ENCODE data around the gene ZNF667. TPM values are rescaled to one million over a fixed set of nuclear protein-coding genes. Genes with fewer than 3 reads are reported as not detected.

The ZNF667 gene
- total RNA-seq, 1 experiment from 2014 or later = not detected

DNA sequence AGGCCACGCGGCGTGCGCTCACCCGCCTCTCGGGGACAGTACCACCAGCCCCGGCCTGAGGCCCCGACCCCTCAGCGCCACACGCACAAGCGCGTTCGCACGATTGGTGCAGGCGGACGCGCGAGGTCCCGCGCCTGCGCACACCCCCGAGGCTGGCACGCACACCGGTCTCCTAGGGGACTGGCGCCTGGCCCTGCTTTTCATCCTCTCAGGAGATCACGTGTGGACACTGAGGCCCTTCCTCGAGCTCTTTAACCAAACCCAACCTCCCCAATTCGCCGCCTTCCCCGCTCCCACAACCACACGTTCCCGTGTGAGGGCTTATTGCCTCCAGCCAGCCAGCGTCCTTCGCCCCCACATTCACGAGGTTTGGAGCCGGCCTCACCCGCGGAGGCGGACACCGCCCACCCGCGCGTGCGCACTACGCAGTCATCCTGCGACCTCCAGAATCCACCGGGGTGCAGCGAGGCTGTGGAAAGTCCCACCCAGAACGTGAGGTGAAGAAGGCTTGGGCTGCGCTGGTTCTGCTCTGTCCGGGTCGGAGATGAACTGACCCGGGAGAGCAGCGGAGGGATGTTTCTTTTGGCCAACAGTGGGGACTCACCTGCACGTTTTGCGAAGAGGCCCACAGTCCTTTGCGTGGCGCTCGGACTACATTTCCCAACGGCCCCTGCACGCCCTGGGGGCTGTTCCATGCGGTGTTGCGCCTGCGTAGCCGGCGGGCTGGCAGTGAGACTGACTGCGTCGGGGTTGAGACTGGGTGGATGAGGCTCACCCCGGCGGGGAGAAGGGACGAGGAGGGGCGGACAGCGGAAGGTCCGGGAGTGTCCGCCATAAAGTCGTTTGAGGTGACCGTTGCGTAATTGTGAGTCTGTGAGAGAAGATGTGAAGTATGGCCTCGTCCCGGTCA is 539 bp upstream of the ZNF667 start:
- no peak overlapping the region for H3K27ac ChIP-seq
- DNase-seq = no peak
- H3K4me3 ChIP-seq = no peak overlapping the region
- no peaks in the 10 kb centered on the region for H3F3A ChIP-seq (ENCODE audit: insufficient read depth, low read depth)
- H3K4me2 ChIP-seq = no peak overlapping the region
- no peak overlapping the region for H2AFZ ChIP-seq
- H3K79me2 ChIP-seq (ENCODE audit: low read depth) = no peaks in the 10 kb centered on the region
- H3K27me3 ChIP-seq (ENCODE audit: insufficient read depth, low read depth) = peaks cover 43% of the 10 kb centered on the region; the same call in 1 of the 2 replicates
- no peaks in the 10 kb centered on the region for H4K20me1 ChIP-seq (ENCODE audit: insufficient read depth)
- no peaks in the 10 kb centered on the region for H3K36me3 ChIP-seq (ENCODE audit: low read depth)
- BruUV-seq (replicated peaks) = no TSS peak
- POLR2A ChIA-PET (ENCODE audit: unreplicated experiment) = no interaction called here
- CTCF ChIA-PET = no interaction called here
- H3K9me2 ChIP-seq (ENCODE audit: insufficient read depth) = no peaks in the 10 kb centered on the region
- H3K9me3 ChIP-seq (ENCODE audit: insufficient read depth, low read depth) = 0 out of 2 replicates have a peak, but pooled peaks cover 5% of the 10 kb centered on the region
- no peak for TF ChIP-seq EZH2 (IDR thresholded peaks at IDR 0.05; ENCODE audit: low read depth)
- TF ChIP-seq, protein P1, sequence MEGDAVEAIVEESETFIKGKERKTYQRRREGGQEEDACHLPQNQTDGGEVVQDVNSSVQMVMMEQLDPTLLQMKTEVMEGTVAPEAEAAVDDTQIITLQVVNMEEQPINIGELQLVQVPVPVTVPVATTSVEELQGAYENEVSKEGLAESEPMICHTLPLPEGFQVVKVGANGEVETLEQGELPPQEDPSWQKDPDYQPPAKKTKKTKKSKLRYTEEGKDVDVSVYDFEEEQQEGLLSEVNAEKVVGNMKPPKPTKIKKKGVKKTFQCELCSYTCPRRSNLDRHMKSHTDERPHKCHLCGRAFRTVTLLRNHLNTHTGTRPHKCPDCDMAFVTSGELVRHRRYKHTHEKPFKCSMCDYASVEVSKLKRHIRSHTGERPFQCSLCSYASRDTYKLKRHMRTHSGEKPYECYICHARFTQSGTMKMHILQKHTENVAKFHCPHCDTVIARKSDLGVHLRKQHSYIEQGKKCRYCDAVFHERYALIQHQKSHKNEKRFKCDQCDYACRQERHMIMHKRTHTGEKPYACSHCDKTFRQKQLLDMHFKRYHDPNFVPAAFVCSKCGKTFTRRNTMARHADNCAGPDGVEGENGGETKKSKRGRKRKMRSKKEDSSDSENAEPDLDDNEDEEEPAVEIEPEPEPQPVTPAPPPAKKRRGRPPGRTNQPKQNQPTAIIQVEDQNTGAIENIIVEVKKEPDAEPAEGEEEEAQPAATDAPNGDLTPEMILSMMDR (conservative IDR thresholded peaks at IDR 0.05) = no peak
- intact Hi-C loops (cut with micrococcal nuclease; ENCODE audit: unreplicated experiment) = no loop called here
- H3K4me1 ChIP-seq (replicated peaks; ENCODE audit: insufficient read depth) = no peaks in the 10 kb centered on the region

DNA sequence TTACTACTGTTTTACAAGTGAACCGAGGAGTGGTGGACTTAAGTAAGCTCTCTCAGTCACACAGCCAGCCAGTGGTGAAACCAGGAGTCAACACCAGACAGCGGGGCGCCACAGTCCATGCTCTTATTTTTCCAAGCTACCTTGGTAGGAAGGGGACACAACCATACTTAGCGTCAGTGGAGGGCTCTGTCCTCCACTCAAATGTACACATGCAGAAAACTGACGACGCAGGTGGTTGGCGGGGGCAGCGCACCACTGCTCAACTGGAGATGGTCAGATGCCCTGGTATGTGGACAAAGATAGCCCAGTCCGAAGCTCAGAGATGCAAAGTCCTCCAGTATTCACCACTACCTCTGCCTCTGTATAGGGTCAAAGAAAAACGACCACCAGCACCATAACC is 1.1 kb downstream of the ZNF667 start:
- H3K27ac ChIP-seq = no peak overlapping the region
- ChIA-PET POLR2A (ENCODE audit: unreplicated experiment) (no interaction called here), CTCF (no interaction called here)
- H3K4me3 ChIP-seq = no peak overlapping the region
- H3K4me1 ChIP-seq (replicated peaks; ENCODE audit: insufficient read depth) = no peaks in the 10 kb centered on the region
- H3K9me2 ChIP-seq (ENCODE audit: insufficient read depth) = no peaks in the 10 kb centered on the region
- BruUV-seq (replicated peaks) = no TSS peak
- no peaks in the 10 kb centered on the region for H3K36me3 ChIP-seq (ENCODE audit: low read depth)
- H2AFZ ChIP-seq = no peak overlapping the region
- TF ChIP-seq, protein P1 (conservative IDR thresholded peaks at IDR 0.05) = no peak
- TF ChIP-seq EZH2 (IDR thresholded peaks at IDR 0.05; ENCODE audit: low read depth) = no peak
- intact Hi-C loops (cut with micrococcal nuclease; ENCODE audit: unreplicated experiment) = no loop called here
- no peaks in the 10 kb centered on the region for H4K20me1 ChIP-seq (ENCODE audit: insufficient read depth)
- no peak overlapping the region for H3K4me2 ChIP-seq
- H3K79me2 ChIP-seq (ENCODE audit: low read depth) = no peaks in the 10 kb centered on the region
- no peak for DNase-seq
- H3F3A ChIP-seq (ENCODE audit: insufficient read depth, low read depth) = no peaks in the 10 kb centered on the region
- 0 out of 2 replicates have a peak, but pooled peaks cover 5% of the 10 kb centered on the region for H3K9me3 ChIP-seq (ENCODE audit: insufficient read depth, low read depth)
- peaks cover 59% of the 10 kb centered on the region for H3K27me3 ChIP-seq (ENCODE audit: insufficient read depth, low read depth)

DNA sequence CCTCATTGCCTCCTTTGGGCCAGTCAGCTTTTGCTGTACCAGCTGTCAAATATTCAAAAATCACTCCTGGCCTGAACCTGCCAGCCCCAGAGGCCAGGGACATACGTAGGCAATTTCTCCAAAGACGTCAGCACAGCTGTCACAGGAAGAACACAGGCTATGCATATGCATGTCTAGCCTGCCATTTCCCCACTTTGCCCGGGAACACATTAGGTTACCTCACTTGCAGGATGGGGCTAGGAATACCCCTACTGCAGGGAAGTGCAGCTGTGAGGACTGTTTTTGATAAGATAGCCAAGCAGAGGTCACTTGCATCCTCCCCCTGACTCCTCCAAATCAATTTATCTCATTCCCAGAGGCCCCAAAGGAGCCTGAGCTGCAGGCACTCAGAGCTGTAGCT is 2.8 kb downstream of the ZNF667 start:
- POLR2A ChIA-PET (ENCODE audit: unreplicated experiment) = no interaction called here
- intact Hi-C loops (cut with micrococcal nuclease; ENCODE audit: unreplicated experiment) = no loop called here
- Histone ChIP-seq H3K9me3 (ENCODE audit: insufficient read depth, low read depth) (0 out of 2 replicates have a peak, but pooled peaks cover 5% of the 10 kb centered on the region), H3K9me2 (ENCODE audit: insufficient read depth) (no peaks in the 10 kb centered on the region), H3F3A (ENCODE audit: insufficient read depth, low read depth) (no peaks in the 10 kb centered on the region), H3K4me2 (no peak overlapping the region), H3K4me3 (no peak overlapping the region), H4K20me1 (ENCODE audit: insufficient read depth) (no peaks in the 10 kb centered on the region), H3K79me2 (ENCODE audit: low read depth) (no peaks in the 10 kb centered on the region), H3K4me1 (replicated peaks; ENCODE audit: insufficient read depth) (no peaks in the 10 kb centered on the region), H3K27me3 (ENCODE audit: insufficient read depth, low read depth) (peaks cover 65% of the 10 kb centered on the region), H2AFZ (no peak overlapping the region), H3K36me3 (ENCODE audit: low read depth) (no peaks in the 10 kb centered on the region), H3K27ac (no peak overlapping the region)
- DNase-seq = no peak
- TF ChIP-seq, protein P1 (conservative IDR thresholded peaks at IDR 0.05) = no peak
- no peak for TF ChIP-seq EZH2 (IDR thresholded peaks at IDR 0.05; ENCODE audit: low read depth)
- no TSS peak for BruUV-seq (replicated peaks)
- CTCF ChIA-PET = no interaction called here
